GM08714 (cell line): ENCODE results near the gene MMP24OS.
"Not testable (repeated sequence)": the region's sequence is repeated elsewhere in the genome, so short reads cannot be mapped to it uniquely, and the experiment has no call there.

Source experiments
- H3K4me3 ChIP-seq: fragments of 200-500 bp; sonication (Bioruptor generic); 2 replicates; pipeline ENCODE4 v1.5.1; 2014; ENCODE audit warnings: mild to moderate bottlenecking, low read length, inconsistent platforms
- ZNF274 ChIP-seq: IDR thresholded peaks from 2 replicates; pipeline ENCODE4 v1.6.1; 2012; ENCODE audit warnings: mild to moderate bottlenecking, low read depth, low read length

Gene MMP24OS

DNA sequence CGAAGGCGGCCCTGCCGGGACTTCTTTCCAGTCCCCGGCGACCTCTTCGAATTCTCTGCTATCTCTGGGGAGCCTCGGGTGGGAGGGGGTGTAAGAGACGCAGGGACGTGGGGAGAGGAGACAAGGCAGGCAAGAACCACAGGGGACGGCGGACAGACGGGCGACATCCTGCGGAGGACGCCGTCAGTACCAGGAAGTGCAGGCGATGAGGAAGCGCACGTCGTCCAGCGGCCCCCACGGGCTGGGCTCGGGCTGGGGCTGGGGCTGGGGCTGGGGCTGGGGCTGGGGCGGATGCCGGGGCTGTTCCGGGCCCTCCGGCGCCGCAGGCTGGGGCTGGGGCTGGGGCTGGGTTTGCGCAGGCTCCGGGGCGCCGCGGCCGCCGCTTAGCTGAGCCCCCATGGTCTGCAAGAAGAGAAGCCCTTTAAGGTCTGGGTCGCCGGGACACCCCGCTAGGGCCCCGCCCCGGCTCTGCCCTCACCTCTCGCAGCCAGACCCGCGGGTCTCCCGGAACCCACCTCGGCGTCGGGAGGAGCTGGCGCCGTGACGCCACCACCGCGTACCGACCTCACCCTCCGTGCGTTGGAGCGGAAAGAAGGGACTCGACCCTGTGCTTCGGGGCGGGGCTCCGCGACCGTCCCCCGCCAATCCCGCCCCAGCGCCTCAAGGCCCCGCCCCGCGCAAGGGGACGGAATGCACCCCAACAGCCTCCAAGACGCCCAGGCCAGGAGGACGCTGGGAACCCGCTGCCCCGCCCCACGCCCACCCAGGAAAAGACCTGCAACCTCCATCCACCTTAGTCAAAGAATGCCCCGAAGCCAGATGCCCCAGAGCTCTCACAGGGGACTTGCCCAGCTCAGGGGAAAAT lies at the start of gene MMP24OS:
Gene MMP24OS (minus strand): TSS at position 592 of the 865 bp plus-strand sequence. CDS start 193 bp downstream, at position 399.
- no peak for TF ChIP-seq ZNF274

DNA sequence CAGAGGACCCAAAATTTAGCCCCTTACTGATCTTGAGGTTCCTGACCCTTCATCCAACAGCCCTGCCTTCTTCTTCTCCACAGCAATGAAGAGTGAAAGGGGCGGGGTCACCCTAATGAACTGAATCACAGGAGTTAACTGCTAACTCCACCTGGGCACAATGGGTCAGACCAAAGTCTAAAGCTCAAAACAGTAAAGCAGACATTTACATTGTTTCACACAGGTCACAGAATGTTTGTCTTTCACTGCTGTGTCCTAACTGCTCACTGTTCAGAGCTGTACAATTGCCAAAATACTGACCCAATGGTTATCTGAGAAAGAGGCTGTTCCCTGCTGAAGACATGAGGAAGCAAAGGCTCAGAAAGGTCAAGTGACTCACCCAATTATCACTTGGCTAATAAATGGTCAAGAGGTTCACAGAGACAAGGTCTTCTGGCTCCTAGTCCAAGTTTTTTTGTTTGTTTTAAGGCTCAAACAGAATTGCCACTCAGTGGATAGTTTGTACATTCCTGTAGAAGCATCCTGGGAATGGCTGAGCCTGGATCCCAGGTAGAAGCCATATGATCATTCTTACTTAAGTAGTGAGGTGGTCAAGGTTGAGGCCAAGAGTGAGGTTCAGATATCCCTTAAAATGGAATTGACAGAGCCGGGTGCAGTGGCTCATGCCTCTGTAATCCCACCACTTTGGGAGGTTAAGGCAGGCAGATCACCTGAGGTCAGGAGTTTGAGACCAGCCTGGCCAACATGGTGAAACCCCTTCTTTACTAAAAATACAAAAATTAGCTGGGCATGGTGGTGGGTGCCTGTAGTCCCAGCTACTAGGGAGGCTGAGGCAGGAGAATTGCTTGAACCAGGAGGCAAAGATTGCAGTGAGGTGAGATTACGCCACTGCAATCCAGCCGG lies 49.4 kb upstream of the MMP24OS start:
- no peak overlapping the region for H3K4me3 ChIP-seq
- TF ChIP-seq ZNF274 = no peak

More for the DNA sequence above, at the start of gene MMP24OS:
- H3K4me3 ChIP-seq = peak within 1 kb of the TSS; percentile 88

GRCh38 chr20:35326740-35327073 lies 48.8 kb upstream of the MMP24OS start:
- no peak overlapping the region for H3K4me3 ChIP-seq
- TF ChIP-seq ZNF274 = no peak

- no peak for TF ChIP-seq ZNF274
- H3K4me3 ChIP-seq = no peak overlapping the region
Measured at GRCh38 chr20:35326021-35326739, 48.3 kb upstream of the MMP24OS start.

DNA sequence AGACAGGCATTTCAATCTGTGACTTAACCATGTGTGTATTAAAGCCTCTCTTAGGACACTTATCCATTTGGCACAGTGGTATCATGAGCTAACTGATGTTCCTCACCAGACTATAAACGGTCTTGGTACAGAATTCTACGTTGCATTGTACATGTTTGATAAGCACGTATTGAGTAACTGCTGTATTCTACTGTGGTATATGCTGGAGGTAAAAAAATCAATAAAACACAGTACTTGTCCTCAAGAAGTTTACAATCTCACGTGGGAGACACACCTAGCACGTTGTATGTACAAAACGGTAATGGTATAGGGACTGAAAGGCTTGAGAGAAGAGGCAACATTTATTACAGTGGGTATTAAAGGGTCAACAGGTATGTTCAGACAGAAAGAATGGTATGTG lies 47.5 kb upstream of the MMP24OS start:
- no peak for TF ChIP-seq ZNF274
- no peak overlapping the region for H3K4me3 ChIP-seq

DNA sequence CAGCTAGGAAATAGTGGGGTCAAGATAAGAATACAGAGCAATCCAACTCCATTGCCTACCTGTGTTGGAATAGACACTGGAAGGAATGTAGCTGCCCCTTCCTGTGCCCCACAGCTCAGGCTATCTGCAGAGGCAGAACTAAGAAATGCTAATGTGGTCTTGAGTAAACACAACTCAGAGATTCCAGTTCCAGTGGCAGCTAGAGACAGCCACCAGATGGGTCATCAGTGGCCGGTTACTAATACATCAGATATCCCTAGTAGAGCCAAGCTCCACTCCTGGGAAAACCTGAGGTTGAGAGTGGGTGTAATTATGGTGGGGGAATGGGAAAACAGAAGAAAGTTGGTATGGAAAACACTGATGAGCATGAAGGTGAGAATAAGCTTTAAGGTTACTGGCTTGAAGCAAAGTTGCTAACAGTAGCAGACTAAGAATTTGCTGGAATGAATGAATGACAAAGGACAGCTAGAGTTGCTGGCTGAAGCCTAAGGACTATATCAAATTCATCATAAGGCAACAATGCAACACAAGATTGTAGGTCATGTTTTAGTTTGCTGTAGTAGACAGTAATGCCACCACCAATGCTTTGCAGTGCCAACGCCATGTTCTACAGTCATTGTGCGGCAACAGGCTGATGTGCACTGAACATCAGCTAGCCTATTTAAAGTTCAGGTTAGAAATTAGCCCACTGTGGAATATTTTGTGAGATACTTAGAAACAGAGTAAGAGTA lies 42.6 kb upstream of the MMP24OS start:
- H3K4me3 ChIP-seq = no peak overlapping the region
- no peak for TF ChIP-seq ZNF274

DNA sequence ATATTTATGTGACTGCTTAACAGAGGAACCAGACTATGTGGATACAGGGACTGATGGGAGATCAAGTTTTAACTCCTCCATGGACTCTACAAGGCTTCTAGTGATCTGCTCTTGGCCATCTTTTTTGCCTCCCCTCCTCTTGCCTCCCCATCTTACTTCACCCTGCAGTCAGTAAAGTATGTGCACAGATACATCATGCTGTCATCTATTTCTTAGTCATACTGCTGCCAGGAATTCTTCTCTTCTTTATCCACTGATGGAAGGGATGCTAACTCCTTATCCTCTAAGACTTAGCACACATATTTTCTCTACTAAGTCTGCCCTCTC lies 41.9 kb upstream of the MMP24OS start:
- H3K4me3 ChIP-seq = no peak overlapping the region
- TF ChIP-seq ZNF274 = no peak

- H3K4me3 ChIP-seq = no peak overlapping the region
- TF ChIP-seq ZNF274 = no peak
Measured at GRCh38 chr20:35319192-35319870, 41.4 kb upstream of the MMP24OS start.

GRCh38 chr20:35318502-35319157 lies 40.7 kb upstream of the MMP24OS start:
- no peak for TF ChIP-seq ZNF274
- H3K4me3 ChIP-seq = no peak overlapping the region

DNA sequence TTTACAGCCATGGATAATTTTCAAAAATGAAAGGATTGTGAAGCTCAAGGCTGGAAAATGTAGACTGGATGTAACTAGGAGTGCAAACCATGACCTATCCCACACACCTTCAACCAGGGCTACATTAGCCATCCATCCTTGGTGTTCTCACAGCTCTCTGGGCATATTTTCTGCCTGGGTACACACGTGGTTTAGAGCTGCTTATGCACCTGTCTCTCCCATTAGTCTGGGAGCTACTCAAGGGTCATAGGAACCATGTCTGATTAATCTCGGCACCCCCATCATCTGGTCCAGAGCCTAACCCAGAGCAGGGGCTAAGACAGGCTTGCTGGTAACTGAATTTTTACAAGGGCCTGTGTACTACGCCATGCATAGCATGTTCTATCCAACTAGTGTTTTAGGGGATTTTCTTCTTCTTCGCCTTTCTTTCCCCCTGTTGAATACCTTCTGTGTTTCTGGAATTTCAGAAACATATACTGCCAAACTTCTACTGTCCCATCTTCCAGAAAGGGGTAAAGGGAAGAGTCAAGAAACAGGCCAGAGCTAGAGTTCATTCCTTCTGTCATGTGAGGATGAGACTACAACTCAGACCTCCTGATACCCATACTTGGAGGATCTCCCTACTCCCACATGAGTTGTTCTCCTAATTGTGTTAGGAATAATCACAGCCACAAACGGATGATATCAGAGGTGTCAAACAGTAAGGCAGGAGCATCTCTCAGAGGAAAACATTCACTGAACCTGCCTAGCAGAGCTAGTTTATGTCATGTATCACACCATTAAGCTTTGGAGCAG lies 39.7 kb upstream of the MMP24OS start:
- TF ChIP-seq ZNF274 = no peak
- no peak overlapping the region for H3K4me3 ChIP-seq

GRCh38 chr20:35316086-35316485 lies 38.2 kb upstream of the MMP24OS start:
- TF ChIP-seq ZNF274 = no peak
- no peak overlapping the region for H3K4me3 ChIP-seq

DNA sequence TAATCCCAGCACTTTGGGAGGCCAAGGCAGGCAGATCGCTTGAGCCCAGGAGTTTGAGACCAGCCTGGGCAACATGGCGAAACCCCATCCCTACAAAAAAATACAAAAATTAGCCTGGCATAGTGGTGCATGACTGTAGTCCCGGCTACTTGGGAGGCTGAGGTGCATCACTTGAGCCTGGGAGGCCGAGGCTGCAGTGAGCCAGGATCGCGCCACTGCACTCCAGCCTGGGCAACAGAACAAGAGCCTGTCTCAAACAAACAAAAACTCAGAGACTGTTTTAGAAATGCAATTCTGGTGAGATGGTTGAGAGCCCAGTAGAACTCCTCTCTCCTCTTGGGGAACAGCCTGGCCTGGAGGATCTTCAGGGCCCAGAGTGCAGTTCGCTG lies 37.7 kb upstream of the MMP24OS start:
- H3K4me3 ChIP-seq = not testable (repeated sequence)
